ENCODE data around the gene NELFB.

GRCh38 chr9:137214620-137215019, 40.5 kb upstream of the NELFB start:
- TF ChIP-seq, protein P1, sequence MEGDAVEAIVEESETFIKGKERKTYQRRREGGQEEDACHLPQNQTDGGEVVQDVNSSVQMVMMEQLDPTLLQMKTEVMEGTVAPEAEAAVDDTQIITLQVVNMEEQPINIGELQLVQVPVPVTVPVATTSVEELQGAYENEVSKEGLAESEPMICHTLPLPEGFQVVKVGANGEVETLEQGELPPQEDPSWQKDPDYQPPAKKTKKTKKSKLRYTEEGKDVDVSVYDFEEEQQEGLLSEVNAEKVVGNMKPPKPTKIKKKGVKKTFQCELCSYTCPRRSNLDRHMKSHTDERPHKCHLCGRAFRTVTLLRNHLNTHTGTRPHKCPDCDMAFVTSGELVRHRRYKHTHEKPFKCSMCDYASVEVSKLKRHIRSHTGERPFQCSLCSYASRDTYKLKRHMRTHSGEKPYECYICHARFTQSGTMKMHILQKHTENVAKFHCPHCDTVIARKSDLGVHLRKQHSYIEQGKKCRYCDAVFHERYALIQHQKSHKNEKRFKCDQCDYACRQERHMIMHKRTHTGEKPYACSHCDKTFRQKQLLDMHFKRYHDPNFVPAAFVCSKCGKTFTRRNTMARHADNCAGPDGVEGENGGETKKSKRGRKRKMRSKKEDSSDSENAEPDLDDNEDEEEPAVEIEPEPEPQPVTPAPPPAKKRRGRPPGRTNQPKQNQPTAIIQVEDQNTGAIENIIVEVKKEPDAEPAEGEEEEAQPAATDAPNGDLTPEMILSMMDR (IDR thresholded peaks at IDR 0.05; ENCODE audit: low read depth, low read length) = no peak
- TF ChIP-seq POLR2A (IDR thresholded peaks at IDR 0.05; ENCODE audit: extremely low read depth, insufficient read length) (no peak), MYC (IDR thresholded peaks at IDR 0.05; ENCODE audit: low read depth, low read length) (no peak)
- TF ChIP-seq, protein P2, sequence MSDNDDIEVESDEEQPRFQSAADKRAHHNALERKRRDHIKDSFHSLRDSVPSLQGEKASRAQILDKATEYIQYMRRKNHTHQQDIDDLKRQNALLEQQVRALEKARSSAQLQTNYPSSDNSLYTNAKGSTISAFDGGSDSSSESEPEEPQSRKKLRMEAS (IDR thresholded peaks at IDR 0.05; ENCODE audit: low read depth, low read length) = no peak
